DOHH2 (cell line): ENCODE data around the gene CREBZF.
A peak's percentile ranks its signal among the peaks of the same experiment; 100 is the strongest.

Source experiments
- H3F3A ChIP-seq: fragments of 200-600 bp; sonication (generic), shearing (Covaris generic); 2 replicates; pipeline ENCODE4 v1.6.0; 2016; ENCODE audit warnings: antibody characterized with exemption, mild to moderate bottlenecking; ENCODE audit not compliant: control insufficient read depth, insufficient read depth
- H3K27ac ChIP-seq: fragments of 200-600 bp; sonication (generic); 2 replicates; pipeline ENCODE4 v1.5.1; 2014; ENCODE audit warnings: low read depth, mild to moderate bottlenecking, low read length, moderate library complexity
- H3K27me3 ChIP-seq: fragments of 200-600 bp; sonication (generic); 2 replicates; pipeline ENCODE4 v1.6.1; 2014; ENCODE audit warnings: mild to moderate bottlenecking, low read length, mixed read lengths; ENCODE audit not compliant: control insufficient read depth
- H3K36me3 ChIP-seq: fragments of 200-600 bp; sonication (generic); 2 replicates; pipeline ENCODE4 v1.6.1; 2014; ENCODE audit warnings: mild to moderate bottlenecking, low read length, moderate library complexity, mixed read lengths; ENCODE audit not compliant: control insufficient read depth
- H3K4me1 ChIP-seq: fragments of 200-600 bp; sonication (generic); 2 replicates; pipeline ENCODE4 v1.6.1; 2014; ENCODE audit warnings: mild to moderate bottlenecking, low read length, mixed read lengths; ENCODE audit not compliant: control insufficient read depth
- H3K4me2 ChIP-seq: fragments of 200-600 bp; sonication (generic); 2 replicates; pipeline ENCODE4 v1.6.0; 2014; ENCODE audit warnings: mild to moderate bottlenecking, low read length, moderate library complexity
- H3K4me3 ChIP-seq: fragments of 200-600 bp; sonication (generic); 2 replicates; pipeline ENCODE4 v1.5.1; 2014; ENCODE audit warnings: mild to moderate bottlenecking, low read length, mixed read lengths
- H3K79me2 ChIP-seq: fragments of 200-600 bp; sonication (generic); 2 replicates; pipeline ENCODE4 v1.6.1; 2014; ENCODE audit warnings: mild to moderate bottlenecking, low read length, mixed read lengths; ENCODE audit not compliant: control insufficient read depth
- H3K9me2 ChIP-seq: fragments of 200-600 bp; sonication (generic); replicated peaks from 2 replicates; pipeline ENCODE4 v1.6.1; 2014; ENCODE audit warnings: mild to moderate bottlenecking, low read length, mixed read lengths; ENCODE audit not compliant: control insufficient read depth
- H3K9me3 ChIP-seq: fragments of 200-600 bp; sonication (generic); 2 replicates; pipeline ENCODE4 v1.6.1; 2014; ENCODE audit warnings: antibody characterized with exemption, low read length, mixed read lengths; ENCODE audit not compliant: control insufficient read depth, insufficient read depth
- H4K20me1 ChIP-seq: fragments of 200-600 bp; sonication (generic); 2 replicates; pipeline ENCODE4 v1.6.0; 2014; ENCODE audit warnings: low read depth, mild to moderate bottlenecking, antibody characterized with exemption, low read length, moderate library complexity; ENCODE audit not compliant: control insufficient read depth, insufficient read depth
- EZH2phosphoT487 ChIP-seq: fragments of 200-600 bp; sonication (generic); IDR thresholded peaks from 2 replicates; pipeline ENCODE4 v1.6.1; 2017; ENCODE audit warnings: borderline replicate concordance, mild to moderate bottlenecking, antibody characterized with exemption, low read length, moderate library complexity, mixed read lengths
- TF ChIP-seq, protein P1 (sequence below): fragments of 200-600 bp; sonication (generic); IDR thresholded peaks from one replicate; pipeline ENCODE4 v1.5.1; 2014; ENCODE audit warnings: antibody characterized with exemption, mild to moderate bottlenecking, low read depth, low read length; ENCODE audit not compliant: poor library complexity, severe bottlenecking

The CREBZF gene

GRCh38 chr11:85695546-85695945, 30.6 kb upstream of the CREBZF start:
- Histone ChIP-seq H3K4me3 (no peak overlapping the region), H3F3A (no peaks in the 10 kb centered on the region), H3K9me2 (no peaks in the 10 kb centered on the region), H4K20me1 (no peaks in the 10 kb centered on the region), H3K27me3 (peaks cover 15% of the 10 kb centered on the region), H3K9me3 (no peaks in the 10 kb centered on the region), H3K27ac (no peak overlapping the region), H3K36me3 (no peaks in the 10 kb centered on the region), H3K4me2 (no peak overlapping the region), H3K4me1 (no peaks in the 10 kb centered on the region), H3K79me2 (no peaks in the 10 kb centered on the region)
- TF ChIP-seq, protein P1, sequence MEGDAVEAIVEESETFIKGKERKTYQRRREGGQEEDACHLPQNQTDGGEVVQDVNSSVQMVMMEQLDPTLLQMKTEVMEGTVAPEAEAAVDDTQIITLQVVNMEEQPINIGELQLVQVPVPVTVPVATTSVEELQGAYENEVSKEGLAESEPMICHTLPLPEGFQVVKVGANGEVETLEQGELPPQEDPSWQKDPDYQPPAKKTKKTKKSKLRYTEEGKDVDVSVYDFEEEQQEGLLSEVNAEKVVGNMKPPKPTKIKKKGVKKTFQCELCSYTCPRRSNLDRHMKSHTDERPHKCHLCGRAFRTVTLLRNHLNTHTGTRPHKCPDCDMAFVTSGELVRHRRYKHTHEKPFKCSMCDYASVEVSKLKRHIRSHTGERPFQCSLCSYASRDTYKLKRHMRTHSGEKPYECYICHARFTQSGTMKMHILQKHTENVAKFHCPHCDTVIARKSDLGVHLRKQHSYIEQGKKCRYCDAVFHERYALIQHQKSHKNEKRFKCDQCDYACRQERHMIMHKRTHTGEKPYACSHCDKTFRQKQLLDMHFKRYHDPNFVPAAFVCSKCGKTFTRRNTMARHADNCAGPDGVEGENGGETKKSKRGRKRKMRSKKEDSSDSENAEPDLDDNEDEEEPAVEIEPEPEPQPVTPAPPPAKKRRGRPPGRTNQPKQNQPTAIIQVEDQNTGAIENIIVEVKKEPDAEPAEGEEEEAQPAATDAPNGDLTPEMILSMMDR: no peak
- TF ChIP-seq EZH2phosphoT487: no peak

DNA sequence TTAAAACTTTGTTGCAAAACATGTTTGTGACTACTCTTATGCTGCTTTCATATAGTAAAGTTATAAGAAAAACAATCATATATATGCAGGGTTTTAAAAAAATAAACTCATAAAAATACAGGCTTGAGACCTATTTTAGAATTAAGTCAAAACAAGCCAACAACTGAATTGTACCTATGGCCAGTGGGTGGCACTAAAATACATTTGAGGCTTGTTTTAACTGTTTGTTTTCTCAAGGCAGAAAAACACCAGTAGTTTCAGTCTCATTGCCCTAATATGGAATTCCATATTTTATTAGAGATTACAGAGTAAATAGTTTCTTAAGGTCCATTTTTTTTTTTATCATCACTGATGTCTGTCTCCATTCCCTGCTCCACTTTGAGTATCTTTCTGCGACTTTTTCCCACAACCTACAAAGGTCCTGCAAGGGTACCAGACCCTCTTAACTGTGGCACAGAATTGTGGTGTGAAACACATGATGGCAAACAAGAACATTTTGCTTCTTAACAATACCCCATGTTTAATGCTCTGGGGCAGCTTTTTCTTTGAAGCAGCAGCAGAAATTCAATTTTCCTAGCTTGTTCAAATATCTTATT, 29.6 kb upstream of the CREBZF start:
- H3K4me2 ChIP-seq: no peak overlapping the region
- H3F3A ChIP-seq: no peaks in the 10 kb centered on the region
- H3K4me1 ChIP-seq: no peaks in the 10 kb centered on the region
- no peaks in the 10 kb centered on the region for H3K9me2 ChIP-seq
- H3K36me3 ChIP-seq: no peaks in the 10 kb centered on the region
- TF ChIP-seq EZH2phosphoT487: no peak
- TF ChIP-seq, protein P1: peak; percentile 64
- no peak overlapping the region for H3K4me3 ChIP-seq
- H3K79me2 ChIP-seq: no peaks in the 10 kb centered on the region
- no peaks in the 10 kb centered on the region for H3K9me3 ChIP-seq
- H3K27ac ChIP-seq: no peak overlapping the region
- peaks cover 15% of the 10 kb centered on the region for H3K27me3 ChIP-seq
- H4K20me1 ChIP-seq: no peaks in the 10 kb centered on the region

DNA sequence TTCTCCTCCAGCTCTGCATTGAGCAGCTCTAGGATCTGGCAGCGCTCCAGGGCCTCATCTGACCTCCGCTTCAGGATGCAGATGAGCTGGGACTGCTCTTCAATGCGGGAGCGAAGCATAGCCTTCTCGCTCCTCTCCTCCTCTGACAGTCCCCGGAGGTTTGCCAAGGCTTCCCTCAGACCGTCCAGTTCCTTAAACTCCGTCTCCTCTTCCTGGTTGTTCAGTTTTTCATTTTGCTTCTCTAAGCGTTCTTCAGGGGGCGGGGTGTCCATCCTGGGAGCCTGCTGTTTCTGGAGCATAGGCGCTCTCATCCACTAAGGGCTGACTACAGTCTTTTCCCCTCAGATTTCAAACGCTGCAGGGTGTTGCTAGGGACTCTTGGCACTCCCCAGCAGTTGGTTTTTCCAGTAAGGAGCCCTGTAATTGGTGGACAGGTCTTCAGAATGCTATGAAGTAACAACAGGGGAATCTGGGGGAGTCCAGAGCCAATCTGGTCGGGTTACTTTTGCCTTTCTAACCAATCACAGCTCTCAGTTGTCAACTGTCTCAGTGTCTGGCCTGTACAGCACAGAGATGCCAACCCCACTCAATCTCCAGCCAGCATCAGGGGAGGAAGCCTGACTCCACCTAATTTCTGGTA, 21.0 kb upstream of the CREBZF start, which contains the start of gene CCDC89:
Gene CCDC89, minus strand, starts transcription at position 376 of the 640 bp plus-strand sequence. Its CDS starts 65 bp downstream, at position 311.
- TF ChIP-seq, protein P1: no peak
- no peak for TF ChIP-seq EZH2phosphoT487
- Histone ChIP-seq H3K9me3 (0 out of 2 replicates have a peak, but pooled peaks cover 3% of the 10 kb centered on the region), H3K27me3 (peaks cover 2% of the 10 kb centered on the region; the same call in 1 of the 2 replicates), H3K4me1 (peaks cover 15% of the 10 kb centered on the region), H3K27ac (no peak within 1 kb of the TSS), H4K20me1 (no peaks in the 10 kb centered on the region), H3K9me2 (no peaks in the 10 kb centered on the region), H3K79me2 (no peaks in the 10 kb centered on the region), H3F3A (no peaks in the 10 kb centered on the region), H3K36me3 (no peaks in the 10 kb centered on the region), H3K4me3 (no peak within 1 kb of the TSS), H3K4me2 (no peak within 1 kb of the TSS)
